IPS-18a (cell line): Measurements from ENCODE around the gene RAP1A.
"Not testable (repeated sequence)": the region's sequence is repeated elsewhere in the genome, so short reads cannot be mapped to it uniquely, and the experiment has no call there.

Experiments
- H3K27ac ChIP-seq: one replicate; pipeline ENCODE4 v1.5.1; 2013; ENCODE audit warnings: low read length
- H3K27me3 ChIP-seq: one replicate; pipeline ENCODE4 v1.6.1; 2013; ENCODE audit warnings: mild to moderate bottlenecking, low read length; ENCODE audit not compliant: control insufficient read depth, insufficient read depth
- H3K36me3 ChIP-seq: one replicate; pipeline ENCODE4 v1.6.1; 2013; ENCODE audit warnings: low read depth, low read length; ENCODE audit not compliant: control insufficient read depth
- H3K4me1 ChIP-seq: one replicate; pipeline ENCODE4 v1.6.1; 2013; ENCODE audit warnings: low read depth, low read length; ENCODE audit not compliant: control insufficient read depth
- H3K4me3 ChIP-seq: one replicate; pipeline ENCODE4 v1.5.1; 2013; ENCODE audit warnings: low read length
- H3K9ac ChIP-seq: one replicate; pipeline ENCODE4 v1.6.1; 2013; ENCODE audit warnings: mild to moderate bottlenecking, low read length, moderate library complexity
- H3K9me3 ChIP-seq: one replicate; pipeline ENCODE4 v1.6.1; 2013; ENCODE audit warnings: low read depth, low read length; ENCODE audit not compliant: control insufficient read depth

The RAP1A gene

DNA sequence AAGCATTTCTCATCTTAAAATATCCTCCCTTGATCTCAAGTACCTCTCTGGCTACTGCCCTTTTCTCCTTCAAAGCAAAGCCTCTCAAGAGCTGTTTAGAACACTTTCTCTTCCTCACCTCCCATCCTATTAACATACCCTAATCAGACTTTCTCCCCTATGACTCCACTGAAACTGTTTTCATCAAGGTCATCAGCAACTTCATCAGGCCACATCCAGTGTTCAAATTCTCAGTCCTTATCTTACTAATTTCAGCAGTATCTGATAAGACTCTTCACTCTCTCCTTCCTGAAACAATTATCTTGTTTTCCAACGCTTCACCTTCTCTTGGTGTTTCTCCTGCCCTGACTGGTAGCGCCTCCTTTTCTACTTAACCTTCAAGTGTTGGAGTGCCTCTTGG, 1.5 kb upstream of the RAP1A start:
- no peak overlapping the region for H3K27ac ChIP-seq

DNA sequence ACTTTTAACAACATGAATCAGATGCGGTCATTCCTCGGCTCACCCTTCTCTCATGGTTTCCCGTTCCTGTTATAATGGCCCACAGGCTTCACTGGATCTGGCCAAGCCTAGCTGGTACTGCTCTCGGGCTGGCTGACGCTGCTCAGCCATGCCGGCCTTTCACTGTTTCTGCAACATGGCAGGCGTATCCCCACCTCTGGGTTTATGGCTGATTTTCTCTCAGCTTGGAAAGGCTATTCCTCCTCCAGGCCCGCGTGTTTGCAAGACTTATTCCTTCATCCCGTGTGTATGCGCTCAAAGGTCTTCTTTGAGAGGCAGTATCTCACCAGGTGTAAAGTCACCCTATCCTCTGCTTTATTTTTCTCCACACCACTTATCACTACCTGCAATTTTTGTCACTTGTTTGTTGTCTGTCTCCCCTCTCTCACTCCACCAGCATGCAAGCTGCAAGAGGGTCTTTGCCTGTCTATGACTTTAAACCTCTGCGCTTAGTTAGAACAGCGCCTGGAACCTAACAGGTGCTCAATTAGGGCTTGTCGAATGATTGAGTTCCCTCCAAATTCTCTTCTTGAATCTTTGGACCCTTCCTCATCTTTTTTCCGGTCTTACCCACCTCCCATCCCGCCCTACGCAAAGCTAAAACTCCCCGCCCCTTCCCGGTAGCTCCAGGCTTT, 491 bp upstream of the RAP1A start:
- Histone ChIP-seq H3K27ac (no peak overlapping the region), H3K36me3 (no peaks in the 10 kb centered on the region), H3K27me3 (no peaks in the 10 kb centered on the region), H3K9me3 (no peaks in the 10 kb centered on the region), H3K4me1 (peaks cover 15% of the 10 kb centered on the region), H3K9ac (no peak overlapping the region), H3K4me3 (peak overlapping the region; percentile 65)

More for the DNA sequence above, 1.5 kb upstream of the RAP1A start:
- H3K4me3 ChIP-seq: no peak overlapping the region
- no peak overlapping the region for H3K9ac ChIP-seq
- peaks cover 15% of the 10 kb centered on the region for H3K4me1 ChIP-seq
- H3K9me3 ChIP-seq: no peaks in the 10 kb centered on the region
- no peaks in the 10 kb centered on the region for H3K27me3 ChIP-seq
- no peaks in the 10 kb centered on the region for H3K36me3 ChIP-seq

DNA sequence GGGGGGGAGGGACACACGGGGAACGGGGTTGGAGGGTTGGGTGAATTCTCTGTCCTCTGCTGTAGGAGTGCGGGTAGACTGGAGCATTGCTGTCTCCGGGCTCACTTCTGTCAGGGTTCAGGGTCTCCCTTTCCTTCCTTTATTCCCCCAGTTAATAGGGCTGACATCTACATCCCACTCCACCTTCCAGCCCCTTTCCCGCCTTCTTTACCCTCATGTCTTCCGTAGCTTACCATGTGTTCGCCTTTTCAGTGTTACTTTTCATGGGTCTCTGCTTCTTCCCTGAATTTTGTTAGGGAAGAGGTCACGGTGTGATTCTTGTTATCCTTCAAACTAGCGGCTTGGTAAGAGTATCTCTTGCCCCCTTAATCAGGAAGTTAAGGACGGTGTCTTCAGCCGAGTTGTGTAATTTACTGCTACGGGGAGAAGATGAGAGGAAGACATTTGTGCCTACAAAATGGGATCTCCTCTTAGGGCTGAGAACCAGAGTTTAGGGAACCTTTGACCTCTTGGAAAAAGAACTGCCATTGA, 917 bp downstream of the RAP1A start:
- Histone ChIP-seq H3K27me3 (no peaks in the 10 kb centered on the region), H3K27ac (no peak overlapping the region), H3K36me3 (no peaks in the 10 kb centered on the region), H3K9me3 (no peaks in the 10 kb centered on the region), H3K9ac (peak overlapping the region; percentile 57), H3K4me3 (peak overlapping the region; percentile 59), H3K4me1 (peaks cover 15% of the 10 kb centered on the region)

DNA sequence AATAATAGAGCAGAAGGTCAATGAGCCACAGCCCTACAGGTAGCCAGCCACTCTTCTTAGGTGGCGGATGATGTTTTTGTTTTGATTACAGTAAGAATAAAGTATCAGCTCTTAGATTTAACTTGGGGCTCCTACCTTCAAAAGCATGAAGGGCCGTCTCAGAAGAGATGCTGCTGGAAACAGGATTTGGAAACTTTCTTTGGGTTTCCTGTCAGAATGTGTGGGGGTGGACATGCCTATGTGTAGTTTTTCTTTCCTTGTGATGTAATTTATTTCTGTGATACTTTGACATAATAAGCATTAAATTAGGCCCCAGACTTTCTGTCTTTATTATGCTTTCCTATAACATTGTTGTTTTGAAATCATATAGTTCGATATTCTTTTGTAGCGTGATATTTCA, 1.5 kb downstream of the RAP1A start:
- Histone ChIP-seq H3K9ac (no peak overlapping the region), H3K4me1 (peaks cover 15% of the 10 kb centered on the region), H3K36me3 (no peaks in the 10 kb centered on the region), H3K27me3 (no peaks in the 10 kb centered on the region), H3K27ac (no peak overlapping the region), H3K9me3 (no peaks in the 10 kb centered on the region), H3K4me3 (peak overlapping the region; percentile 59)

DNA sequence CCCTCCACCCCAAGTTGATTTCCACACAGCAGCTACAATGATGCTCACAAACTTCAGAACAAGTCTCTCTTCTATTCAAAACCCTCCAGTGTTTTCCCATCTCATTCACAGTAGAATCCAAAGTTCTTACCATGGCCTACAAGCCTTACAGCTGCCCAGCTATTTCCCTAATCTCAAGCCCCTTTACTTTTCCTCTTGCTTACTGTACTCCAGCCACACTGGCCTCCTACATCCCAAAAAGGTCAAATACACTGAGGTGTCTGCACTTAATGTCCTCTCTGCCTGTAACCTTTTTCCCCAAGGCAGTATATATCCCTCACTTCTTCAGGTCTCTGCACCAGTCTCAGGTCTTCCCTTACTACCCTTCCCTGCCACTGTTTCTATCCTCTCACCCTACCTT, 2.6 kb downstream of the RAP1A start:
- H3K27ac ChIP-seq: no peak overlapping the region
- no peaks in the 10 kb centered on the region for H3K27me3 ChIP-seq
- H3K36me3 ChIP-seq: no peaks in the 10 kb centered on the region
- H3K9me3 ChIP-seq: no peaks in the 10 kb centered on the region
- no peak overlapping the region for H3K9ac ChIP-seq
- no peak overlapping the region for H3K4me3 ChIP-seq
- peaks cover 15% of the 10 kb centered on the region for H3K4me1 ChIP-seq

DNA sequence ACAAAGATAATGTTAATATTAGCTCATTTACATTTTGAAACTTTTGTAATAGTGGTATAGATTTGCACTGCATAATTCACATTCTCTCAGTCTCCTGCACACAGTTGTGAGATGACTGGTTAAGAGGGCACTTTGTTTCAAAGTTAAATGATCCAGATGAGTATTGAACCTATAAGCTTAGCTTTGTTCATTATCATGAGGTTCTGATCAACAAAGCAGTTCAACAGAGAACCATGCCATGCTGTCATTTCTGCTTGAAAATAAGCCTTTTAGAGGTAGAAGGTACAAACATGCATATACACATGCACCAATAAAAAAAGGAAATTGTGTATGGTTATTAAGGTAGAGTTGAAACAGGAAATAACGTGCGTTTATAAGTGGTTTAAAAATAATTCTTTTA, 4.8 kb downstream of the RAP1A start:
- H3K4me1 ChIP-seq: peaks cover 18% of the 10 kb centered on the region
- H3K27ac ChIP-seq: no peak overlapping the region
- H3K27me3 ChIP-seq: no peaks in the 10 kb centered on the region
- H3K36me3 ChIP-seq: no peaks in the 10 kb centered on the region
- H3K9me3 ChIP-seq: no peaks in the 10 kb centered on the region
- no peak overlapping the region for H3K9ac ChIP-seq
- no peak overlapping the region for H3K4me3 ChIP-seq

DNA sequence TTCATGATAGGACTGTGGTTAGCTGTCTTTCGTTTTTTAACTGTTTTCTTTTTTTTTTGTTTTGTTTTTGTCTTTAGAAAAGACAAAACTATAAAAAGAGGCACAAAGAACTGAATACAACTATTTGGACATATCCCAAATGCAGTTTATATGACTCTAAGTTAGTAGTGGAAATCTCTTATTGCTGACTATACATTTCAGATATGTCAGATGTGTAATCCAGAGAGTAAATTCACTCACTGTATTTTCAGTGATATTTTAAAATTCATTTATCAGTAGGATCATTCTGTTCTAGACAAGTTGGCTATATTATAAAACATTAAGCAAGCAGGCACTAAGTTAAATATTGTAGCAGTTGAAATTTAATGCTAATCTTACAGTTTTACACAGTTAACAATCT, 5.7 kb downstream of the RAP1A start:
- Histone ChIP-seq H3K36me3 (no peaks in the 10 kb centered on the region), H3K27ac (no peak overlapping the region), H3K9ac (no peak overlapping the region), H3K4me1 (peaks cover 18% of the 10 kb centered on the region), H3K9me3 (no peaks in the 10 kb centered on the region), H3K4me3 (no peak overlapping the region), H3K27me3 (no peaks in the 10 kb centered on the region)

DNA sequence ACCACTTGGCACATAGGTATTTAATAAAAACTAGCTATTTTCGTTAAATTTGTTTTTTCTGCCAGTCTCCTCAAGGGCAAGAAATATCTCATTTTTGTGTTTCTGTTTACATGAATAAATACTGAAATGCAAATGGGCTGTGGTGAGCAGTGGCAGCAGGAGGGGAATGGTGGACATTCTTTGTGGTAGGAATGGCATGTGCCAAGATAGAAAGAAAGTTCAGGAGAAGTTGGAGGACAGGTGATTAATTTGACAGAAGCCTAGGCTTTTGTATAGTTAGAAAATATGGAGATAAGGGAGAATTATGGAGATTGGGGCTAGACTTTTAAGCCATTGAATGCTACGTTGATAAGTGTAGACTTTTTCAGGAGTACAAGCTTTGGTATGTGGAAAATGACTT, 8.6 kb downstream of the RAP1A start:
- Histone ChIP-seq H3K4me1 (peaks cover 9% of the 10 kb centered on the region), H3K9me3 (no peaks in the 10 kb centered on the region), H3K4me3 (no peak overlapping the region), H3K9ac (no peak overlapping the region), H3K36me3 (no peaks in the 10 kb centered on the region), H3K27ac (no peak overlapping the region), H3K27me3 (no peaks in the 10 kb centered on the region)

DNA sequence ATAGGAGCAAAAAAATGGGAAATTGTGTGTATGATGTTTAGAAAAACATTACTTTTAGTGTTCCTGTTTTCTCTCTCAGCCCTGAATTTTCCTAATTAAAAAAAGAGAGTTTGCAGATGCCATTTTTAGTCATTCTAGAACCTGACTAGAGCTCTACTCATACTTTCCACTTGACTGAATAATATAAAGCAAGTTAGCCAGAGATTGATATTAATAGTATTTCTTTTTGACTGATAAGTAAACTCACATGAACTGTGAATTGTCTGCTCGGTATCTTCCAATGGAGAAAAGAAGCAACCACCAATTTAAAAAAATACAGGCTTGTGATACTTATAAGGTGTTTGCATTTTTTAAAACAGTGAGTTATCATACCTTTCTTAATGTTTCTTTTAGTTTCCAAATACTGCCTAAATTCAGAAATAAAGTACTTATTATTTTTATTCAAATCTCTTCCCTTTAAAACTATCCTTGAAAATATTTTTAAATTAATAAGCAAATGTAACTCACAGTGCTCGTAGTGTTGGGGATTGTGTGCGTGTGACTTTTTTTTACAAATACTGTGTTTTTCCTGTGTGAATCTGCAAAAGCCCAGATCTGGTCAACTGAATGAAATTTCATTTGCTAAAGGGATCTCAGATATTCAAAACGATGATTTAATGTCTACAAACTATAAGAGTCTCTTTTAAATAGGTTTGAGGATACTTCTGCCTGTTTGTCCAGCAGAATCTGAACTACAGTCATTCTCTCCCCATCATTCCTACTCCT, 9.8 kb downstream of the RAP1A start:
- H3K9ac ChIP-seq: no peak overlapping the region
- H3K9me3 ChIP-seq: no peaks in the 10 kb centered on the region
- no peaks in the 10 kb centered on the region for H3K27me3 ChIP-seq
- H3K36me3 ChIP-seq: no peaks in the 10 kb centered on the region
- H3K4me3 ChIP-seq: no peak overlapping the region
- peaks cover 9% of the 10 kb centered on the region for H3K4me1 ChIP-seq
- no peak overlapping the region for H3K27ac ChIP-seq

DNA sequence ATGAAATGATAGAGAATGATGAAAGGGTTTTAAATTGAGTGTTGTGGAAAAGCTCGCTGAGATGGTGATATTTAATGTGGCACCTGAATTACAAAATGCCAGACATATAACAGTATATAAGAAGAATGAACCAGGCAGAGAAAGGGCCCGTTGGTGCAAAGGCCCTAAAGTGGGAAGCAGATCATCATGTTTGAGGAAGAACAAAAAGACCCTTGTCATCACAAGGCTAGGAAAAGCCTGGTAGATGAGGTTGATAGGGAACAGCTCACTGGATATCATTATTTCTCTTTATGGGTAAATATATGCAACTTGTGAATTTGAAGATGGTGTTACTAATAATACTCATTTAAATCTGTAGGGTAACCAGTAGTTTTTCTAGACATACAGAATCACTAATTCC, 11.0 kb downstream of the RAP1A start:
- Histone ChIP-seq H3K4me3 (no peak overlapping the region), H3K9ac (no peak overlapping the region), H3K27me3 (no peaks in the 10 kb centered on the region), H3K27ac (no peak overlapping the region), H3K4me1 (peaks cover 9% of the 10 kb centered on the region), H3K36me3 (no peaks in the 10 kb centered on the region), H3K9me3 (no peaks in the 10 kb centered on the region)

DNA sequence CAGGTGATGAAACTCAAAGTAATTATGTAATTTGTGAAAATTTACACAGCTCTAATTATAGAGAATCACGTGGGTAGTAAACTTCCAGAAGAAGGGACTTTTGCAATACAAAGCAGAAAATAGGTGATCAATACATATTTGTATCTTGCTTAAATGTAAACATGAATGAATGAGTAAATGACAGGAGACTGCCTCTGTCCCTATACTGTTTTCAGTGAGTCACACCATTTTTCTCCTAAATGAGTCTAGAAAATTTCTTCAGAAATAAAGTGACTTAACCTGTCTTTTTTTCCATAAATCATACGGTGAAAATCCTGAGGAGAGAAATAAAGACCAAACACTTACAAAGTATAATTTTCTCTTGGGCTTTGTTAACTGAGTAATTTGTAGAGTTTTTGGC, 11.9 kb downstream of the RAP1A start:
- no peak overlapping the region for H3K27ac ChIP-seq
- peaks cover 15% of the 10 kb centered on the region for H3K4me1 ChIP-seq

DNA sequence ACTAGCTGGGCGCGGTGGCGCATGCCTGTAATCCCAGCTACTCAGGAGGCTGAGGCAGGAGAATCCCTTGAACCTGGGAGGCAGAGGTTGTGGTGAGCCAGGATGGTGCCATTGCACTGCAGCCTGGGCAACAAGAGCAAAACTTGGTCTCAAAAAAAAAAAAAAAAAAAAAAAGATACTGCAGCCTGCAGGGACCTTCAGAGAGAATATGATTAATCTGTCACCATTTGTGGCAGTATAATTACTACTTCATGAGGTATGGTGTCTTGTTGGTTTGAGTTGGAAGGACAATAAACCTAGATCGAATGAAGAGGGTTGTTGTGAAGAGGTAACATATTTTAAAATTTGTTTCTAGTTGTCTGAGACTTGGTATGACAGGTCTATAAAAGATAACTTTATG, 13.2 kb downstream of the RAP1A start:
- not testable (repeated sequence) for H3K9ac ChIP-seq, H3K4me3 ChIP-seq, H3K27ac ChIP-seq, H3K36me3 ChIP-seq, H3K27me3 ChIP-seq, H3K9me3 ChIP-seq
- peaks cover 15% of the 10 kb centered on the region for H3K4me1 ChIP-seq

More for the DNA sequence above, 11.9 kb downstream of the RAP1A start:
- H3K9ac ChIP-seq: no peak overlapping the region
- H3K27me3 ChIP-seq: no peaks in the 10 kb centered on the region
- no peak overlapping the region for H3K4me3 ChIP-seq
- H3K9me3 ChIP-seq: no peaks in the 10 kb centered on the region
- H3K36me3 ChIP-seq: no peaks in the 10 kb centered on the region
